ENCODE data around the gene UNCX. TPM values are rescaled to one million over a fixed set of nuclear protein-coding genes. Genes with fewer than 3 reads are reported as not detected.

The UNCX gene
- total RNA-seq, 2 experiments from 2014 or later: not detected

GRCh38 chr7:1239803-1240516, 7.3 kb downstream of the UNCX start:
- Mint-ChIP-seq H3K27me3 (peaks cover 60% of the 10 kb centered on the region), H3K36me3 (ENCODE audit: low read depth) (no peaks in the 10 kb centered on the region), H3K27ac (no peak overlapping the region), H3K4me1 (ENCODE audit: low read depth) (peaks cover 8% of the 10 kb centered on the region), H3K4me3 (no peak overlapping the region), H3K9me3 (no peaks in the 10 kb centered on the region)
- ATAC-seq (no peak), DNase-seq (no peak)
- ChIA-PET CTCF (interaction anchor here (0.9 to 1.6 kb wide), 5 partner anchors 10 to 192 kb away, joined by 3 to 7 read pairs (median 3); no protein-coding TSS in a partner anchor), POLR2A (interaction anchor here (1.4 kb wide), 1 partner anchor 18 kb away, joined by 3 read pairs; no protein-coding TSS in a partner anchor)
- TF ChIP-seq, protein P1, sequence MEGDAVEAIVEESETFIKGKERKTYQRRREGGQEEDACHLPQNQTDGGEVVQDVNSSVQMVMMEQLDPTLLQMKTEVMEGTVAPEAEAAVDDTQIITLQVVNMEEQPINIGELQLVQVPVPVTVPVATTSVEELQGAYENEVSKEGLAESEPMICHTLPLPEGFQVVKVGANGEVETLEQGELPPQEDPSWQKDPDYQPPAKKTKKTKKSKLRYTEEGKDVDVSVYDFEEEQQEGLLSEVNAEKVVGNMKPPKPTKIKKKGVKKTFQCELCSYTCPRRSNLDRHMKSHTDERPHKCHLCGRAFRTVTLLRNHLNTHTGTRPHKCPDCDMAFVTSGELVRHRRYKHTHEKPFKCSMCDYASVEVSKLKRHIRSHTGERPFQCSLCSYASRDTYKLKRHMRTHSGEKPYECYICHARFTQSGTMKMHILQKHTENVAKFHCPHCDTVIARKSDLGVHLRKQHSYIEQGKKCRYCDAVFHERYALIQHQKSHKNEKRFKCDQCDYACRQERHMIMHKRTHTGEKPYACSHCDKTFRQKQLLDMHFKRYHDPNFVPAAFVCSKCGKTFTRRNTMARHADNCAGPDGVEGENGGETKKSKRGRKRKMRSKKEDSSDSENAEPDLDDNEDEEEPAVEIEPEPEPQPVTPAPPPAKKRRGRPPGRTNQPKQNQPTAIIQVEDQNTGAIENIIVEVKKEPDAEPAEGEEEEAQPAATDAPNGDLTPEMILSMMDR (IDR thresholded peaks at IDR 0.05): no peak
- intact Hi-C loops (cut with micrococcal nuclease): no loop called here

GRCh38 chr7:1240517-1241257, 8.0 kb downstream of the UNCX start:
- ChIA-PET POLR2A (interaction anchor here (0.6 kb wide), 1 partner anchor 136 kb away, joined by 3 read pairs; no protein-coding TSS in a partner anchor), CTCF (interaction anchor here (1.2 to 1.6 kb wide), 2 partner anchors 15 to 191 kb away, joined by 3 to 7 read pairs; no protein-coding TSS in a partner anchor)
- no peak overlapping the region for H3K4me3 Mint-ChIP-seq
- intact Hi-C loops (cut with micrococcal nuclease): no loop called here
- TF ChIP-seq, protein P1 (IDR thresholded peaks at IDR 0.05): no peak
- peaks cover 8% of the 10 kb centered on the region for H3K4me1 Mint-ChIP-seq (ENCODE audit: low read depth)
- no peaks in the 10 kb centered on the region for H3K36me3 Mint-ChIP-seq (ENCODE audit: low read depth)
- DNase-seq (no peak), ATAC-seq (no peak)
- peaks cover 63% of the 10 kb centered on the region for H3K27me3 Mint-ChIP-seq
- H3K9me3 Mint-ChIP-seq: no peaks in the 10 kb centered on the region
- H3K27ac Mint-ChIP-seq: no peak overlapping the region

- ChIA-PET POLR2A (interaction anchor here (0.6 kb wide), 1 partner anchor 136 kb away, joined by 3 read pairs; no protein-coding TSS in a partner anchor), CTCF (interaction anchor here (1.0 to 1.6 kb wide), 3 partner anchors 13 to 191 kb away, joined by 3 to 7 read pairs (median 3); no protein-coding TSS in a partner anchor)
- intact Hi-C loops (cut with micrococcal nuclease): no loop called here
- ATAC-seq: no peak
- TF ChIP-seq, protein P1 (IDR thresholded peaks at IDR 0.05): no peak
- H3K9me3 Mint-ChIP-seq: no peaks in the 10 kb centered on the region
- DNase-seq: no peak
- H3K27ac Mint-ChIP-seq: no peak overlapping the region
- H3K4me1 Mint-ChIP-seq (ENCODE audit: low read depth): peaks cover 7% of the 10 kb centered on the region
- H3K36me3 Mint-ChIP-seq (ENCODE audit: low read depth): no peaks in the 10 kb centered on the region
- H3K4me3 Mint-ChIP-seq: no peak overlapping the region
- peaks cover 66% of the 10 kb centered on the region for H3K27me3 Mint-ChIP-seq
Observed at GRCh38 chr7:1241258-1241602, 8.6 kb downstream of the UNCX start.

DNA sequence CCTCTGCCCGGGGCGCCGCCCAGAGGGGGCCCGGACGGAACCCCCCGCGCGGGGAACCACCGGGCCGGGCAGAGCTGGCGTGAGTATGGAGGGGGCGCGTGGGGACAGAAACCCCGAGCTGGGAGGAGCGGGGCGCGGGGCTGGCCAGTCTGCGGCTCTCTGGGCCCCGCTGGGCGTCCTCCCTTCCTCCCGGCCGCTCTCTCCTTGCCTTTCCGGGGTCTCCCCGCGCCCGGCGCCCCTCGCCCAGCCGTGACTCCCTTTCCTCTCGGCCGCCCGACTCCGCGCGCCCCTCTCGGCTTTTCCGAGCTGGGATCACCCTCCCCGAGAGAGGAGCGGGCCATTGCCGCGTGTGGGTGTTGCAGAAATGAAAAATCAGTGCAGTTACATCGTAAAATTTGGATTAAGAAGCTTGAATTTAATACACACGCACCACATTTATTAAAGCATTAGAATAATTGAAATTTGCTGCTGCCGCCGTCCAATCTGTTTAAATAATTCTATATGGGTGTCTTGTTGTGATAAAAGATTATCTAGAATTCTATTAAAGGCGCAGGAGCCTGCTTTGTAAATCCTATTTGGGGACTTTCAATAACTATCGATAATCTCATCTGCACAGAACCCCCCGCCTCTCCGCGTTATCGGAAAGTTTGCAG, 9.1 kb downstream of the UNCX start:
- no peaks in the 10 kb centered on the region for H3K9me3 Mint-ChIP-seq
- ATAC-seq: no peak
- ChIA-PET CTCF (interaction anchor here (0.8 to 1.6 kb wide), 4 partner anchors 10 to 190 kb away, joined by 3 to 7 read pairs (median 3); no protein-coding TSS in a partner anchor), POLR2A (no interaction called here)
- H3K27ac Mint-ChIP-seq: no peak overlapping the region
- no peaks in the 10 kb centered on the region for H3K36me3 Mint-ChIP-seq (ENCODE audit: low read depth)
- peaks cover 9% of the 10 kb centered on the region for H3K4me1 Mint-ChIP-seq (ENCODE audit: low read depth)
- intact Hi-C loops (cut with micrococcal nuclease): no loop called here
- DNase-seq: no peak
- H3K27me3 Mint-ChIP-seq: peaks cover 69% of the 10 kb centered on the region
- TF ChIP-seq, protein P1 (IDR thresholded peaks at IDR 0.05): no peak
- no peak overlapping the region for H3K4me3 Mint-ChIP-seq

Measured in activated CD8-positive, alpha-beta T cell treated with anti-CD3 and anti-CD28 coated beads for 36 hours (primary cell).